Tibial artery (tissue), 4 donors: ENCODE results near the gene KLHL41.

Source experiments
- DNase-seq, 2 donors: peaks; one replicate each; pipeline ENCODE4 v3.0.0-alpha.2; 2019
- H3K27ac ChIP-seq, 2 donors: fragments of 200-600 bp; sonication (generic) in 1 of 2; 1 replicate in 1 of 2; 2 replicates in 1 of 2; pipeline ENCODE4 v1.5.1; 2018 to 2019; ENCODE audit warnings: mild to moderate bottlenecking in 1 of 2
- H3K27me3 ChIP-seq, 2 donors: fragments of 200-600 bp; sonication (generic) in 1 of 2; one replicate each; pipeline versions ENCODE4 v1.5.1 to v1.6.0; 2016 to 2019
- H3K36me3 ChIP-seq, 3 donors: fragments of 200-600 bp; sonication (generic) in 2 of 3; one replicate each; pipeline ENCODE4 v1.5.1; 2016 to 2019; ENCODE audit warnings: mild to moderate bottlenecking in 2 of 3
- H3K4me1 ChIP-seq, 4 donors: fragments of 200-600 bp; sonication (generic) in 2 of 4; 1 replicate in 3 of 4; 2 replicates in 1 of 4; pipeline ENCODE4 v1.5.1; 2016 to 2019
- H3K4me3 ChIP-seq, 2 donors: fragments of 200-600 bp; sonication (generic) in 1 of 2; 1 replicate in 1 of 2; 2 replicates in 1 of 2; pipeline ENCODE4 v1.5.1; 2018 to 2019; ENCODE audit warnings: mild to moderate bottlenecking in 2 of 2
- H3K9me3 ChIP-seq, 3 donors: fragments of 200-600 bp; sonication (generic) in 1 of 3; one replicate each; pipeline ENCODE4 v1.5.1; 2016 to 2019
- CTCF ChIP-seq, 2 experiments: fragments of 200-600 bp in 1 of 2; fragments of 450-650 bp in 1 of 2; IDR thresholded peaks; one replicate each; pipeline ENCODE4 v1.5.1; 2017 to 2019; ENCODE audit warnings: antibody characterized with exemption in 2 of 2, mild to moderate bottlenecking in 1 of 2, moderate library complexity in 1 of 2
- intact Hi-C: fragments of 100-400 bp; cut with DNase I; formaldehyde crosslinking; loops from one replicate; pipeline ENCODE4 v1.15.0; 2023; ENCODE audit warnings: low total_unique reads

KLHL41 gene

GRCh38 chr2:169509298-169509885 lies at the start of gene KLHL41:
TSS of gene KLHL41 (plus strand) at chr2:169509702. CDS start at chr2:169509779, 77 bp downstream.
- Histone ChIP-seq H3K9me3 (no peaks in the 10 kb centered on the region), H3K4me1 (peaks cover 0 to 34% (median 3%) of the 10 kb centered on the region in 4 donors), H3K4me3 (no peak within 1 kb of the TSS), H3K36me3 (peaks cover 12 to 13% (median 13%) of the 10 kb centered on the region in 3 donors), H3K27me3 (no peaks in the 10 kb centered on the region), H3K27ac (no peak within 1 kb of the TSS)
- intact Hi-C loops = no loop called here
- no peak for TF ChIP-seq CTCF (IDR thresholded peaks at IDR 0.05)
- DNase-seq = no peak

- DNase-seq = no peak
- no peak for TF ChIP-seq CTCF (IDR thresholded peaks at IDR 0.05)
- H3K27ac ChIP-seq = no peak overlapping the region
- H3K4me3 ChIP-seq = no peak overlapping the region
- no peaks in the 10 kb centered on the region for H3K27me3 ChIP-seq
- H3K36me3 ChIP-seq = no peaks in the 10 kb centered on the region
- intact Hi-C loops = no loop called here
- H3K9me3 ChIP-seq = no peaks in the 10 kb centered on the region
- H3K4me1 ChIP-seq = peaks cover 0 to 8% (median 3%) of the 10 kb centered on the region in 4 donors
These were observed 48.4 kb upstream of the KLHL41 start for GRCh38 chr2:169461143-169461542.

- no peak for DNase-seq
- Histone ChIP-seq H3K27ac (no peak overlapping the region), H3K36me3 (no peaks in the 10 kb centered on the region), H3K27me3 (no peaks in the 10 kb centered on the region), H3K4me1 (peaks cover 0 to 8% (median 3%) of the 10 kb centered on the region in 4 donors), H3K9me3 (no peaks in the 10 kb centered on the region), H3K4me3 (no peak overlapping the region)
- intact Hi-C loops = no loop called here
- no peak for TF ChIP-seq CTCF (IDR thresholded peaks at IDR 0.05)
These were observed 46.4 kb upstream of the KLHL41 start for GRCh38 chr2:169462896-169463695.

- Histone ChIP-seq H3K9me3 (no peaks in the 10 kb centered on the region), H3K27ac (no peak overlapping the region), H3K27me3 (no peaks in the 10 kb centered on the region), H3K36me3 (no peaks in the 10 kb centered on the region), H3K4me1 (peaks cover 0 to 8% (median 3%) of the 10 kb centered on the region in 4 donors), H3K4me3 (no peak overlapping the region)
- intact Hi-C loops = no loop called here
- no peak for TF ChIP-seq CTCF (IDR thresholded peaks at IDR 0.05)
- DNase-seq = no peak
These were observed 45.0 kb upstream of the KLHL41 start for GRCh38 chr2:169464466-169464865.

- Histone ChIP-seq H3K36me3 (no peaks in the 10 kb centered on the region), H3K4me1 (peaks cover 0 to 8% (median 3%) of the 10 kb centered on the region in 4 donors), H3K27ac (no peak overlapping the region), H3K9me3 (no peaks in the 10 kb centered on the region), H3K4me3 (no peak overlapping the region), H3K27me3 (no peaks in the 10 kb centered on the region)
- no peak for DNase-seq
- intact Hi-C loops = no loop called here
- no peak for TF ChIP-seq CTCF (IDR thresholded peaks at IDR 0.05)
These were observed 44.6 kb upstream of the KLHL41 start for GRCh38 chr2:169464882-169465281.
